Stromal cell of bone marrow (primary cell): Measurements from ENCODE around the gene ATP6V1F.

Source experiments
- DNase-seq: peaks from one replicate; pipeline ENCODE4 v3.0.0-alpha.2; 2012; ENCODE audit warnings: low read depth

The ATP6V1F gene

DNA sequence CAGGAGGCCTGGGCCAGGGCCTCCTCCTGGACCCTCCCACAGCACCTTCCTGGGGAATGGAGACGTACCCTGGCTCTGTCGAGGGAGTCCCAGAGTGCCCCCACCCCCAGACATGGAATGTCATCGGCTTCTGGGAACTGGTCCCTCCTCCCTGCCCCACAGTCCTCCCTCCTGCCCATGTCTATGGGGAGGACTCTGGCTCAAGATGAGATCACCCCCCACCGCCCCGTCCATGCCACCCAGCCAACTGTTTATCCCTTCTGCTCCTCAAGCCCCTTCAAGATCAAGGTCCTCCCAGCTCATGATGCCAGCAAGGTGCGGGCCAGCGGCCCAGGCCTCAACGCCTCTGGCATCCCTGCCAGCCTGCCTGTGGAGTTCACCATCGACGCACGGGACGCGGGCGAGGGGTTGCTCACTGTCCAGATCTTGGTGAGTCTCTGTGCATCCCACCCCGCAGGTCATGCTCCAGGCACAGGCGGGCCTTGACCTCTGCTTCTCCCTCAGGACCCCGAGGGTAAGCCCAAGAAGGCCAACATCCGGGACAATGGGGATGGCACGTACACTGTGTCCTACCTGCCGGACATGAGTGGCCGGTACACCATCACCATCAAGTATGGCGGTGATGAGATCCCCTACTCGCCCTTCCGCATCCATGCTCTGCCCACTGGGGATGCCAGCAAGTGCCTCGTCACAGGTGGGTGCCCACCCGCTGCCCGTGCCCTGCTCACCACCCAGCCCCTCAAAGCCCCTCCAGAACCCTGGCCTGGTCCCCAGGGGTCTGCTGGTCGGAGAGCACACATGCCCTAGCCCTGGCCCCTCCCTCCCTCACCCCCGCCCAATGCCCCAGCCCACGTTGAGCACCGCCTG is 14.1 kb upstream of the ATP6V1F start:
- no peak for DNase-seq

DNA sequence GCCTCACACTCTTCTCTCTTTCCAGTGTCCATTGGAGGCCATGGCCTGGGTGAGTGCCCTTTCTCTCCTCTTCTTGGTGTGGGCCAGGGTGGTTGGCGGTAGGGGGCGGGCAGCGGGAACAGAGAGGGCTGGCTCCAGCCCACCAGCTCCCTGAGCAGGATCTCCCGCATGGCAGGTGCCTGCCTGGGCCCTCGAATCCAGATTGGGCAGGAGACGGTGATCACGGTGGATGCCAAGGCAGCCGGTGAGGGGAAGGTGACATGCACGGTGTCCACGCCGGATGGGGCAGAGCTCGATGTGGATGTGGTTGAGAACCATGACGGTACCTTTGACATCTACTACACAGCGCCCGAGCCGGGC is 13.5 kb upstream of the ATP6V1F start:
- no peak for DNase-seq

DNA sequence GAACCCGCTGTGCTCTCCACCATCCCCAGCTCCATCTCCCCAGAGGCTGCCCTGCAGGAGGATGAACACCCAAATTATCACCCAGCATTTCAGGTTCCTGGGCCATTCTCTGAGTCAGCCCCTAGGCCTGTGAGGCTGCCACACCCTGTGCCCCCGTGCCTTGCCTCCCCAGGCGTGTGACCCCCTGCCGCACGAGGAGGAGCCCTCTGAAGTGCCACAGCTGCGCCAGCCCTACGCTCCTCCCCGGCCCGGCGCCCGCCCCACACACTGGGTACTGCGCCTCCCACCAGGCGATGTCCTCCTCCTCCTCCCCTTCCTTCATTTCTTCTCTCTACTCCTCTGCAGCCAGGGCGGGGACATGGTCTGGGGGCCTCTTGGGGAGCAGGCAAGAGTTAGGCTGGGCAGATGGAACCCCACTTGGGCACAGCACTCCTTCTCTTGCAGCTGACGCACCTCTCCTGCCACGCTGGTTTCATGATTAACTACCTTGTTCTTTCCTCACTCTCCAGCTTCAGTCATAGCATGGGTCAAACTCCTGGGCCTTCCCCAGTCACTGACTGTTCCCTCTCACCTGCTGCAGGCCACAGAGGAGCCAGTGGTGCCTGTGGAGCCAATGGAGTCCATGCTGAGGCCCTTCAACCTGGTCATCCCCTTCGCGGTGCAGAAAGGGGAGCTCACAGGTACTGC is 12.7 kb upstream of the ATP6V1F start:
- no peak for DNase-seq

DNA sequence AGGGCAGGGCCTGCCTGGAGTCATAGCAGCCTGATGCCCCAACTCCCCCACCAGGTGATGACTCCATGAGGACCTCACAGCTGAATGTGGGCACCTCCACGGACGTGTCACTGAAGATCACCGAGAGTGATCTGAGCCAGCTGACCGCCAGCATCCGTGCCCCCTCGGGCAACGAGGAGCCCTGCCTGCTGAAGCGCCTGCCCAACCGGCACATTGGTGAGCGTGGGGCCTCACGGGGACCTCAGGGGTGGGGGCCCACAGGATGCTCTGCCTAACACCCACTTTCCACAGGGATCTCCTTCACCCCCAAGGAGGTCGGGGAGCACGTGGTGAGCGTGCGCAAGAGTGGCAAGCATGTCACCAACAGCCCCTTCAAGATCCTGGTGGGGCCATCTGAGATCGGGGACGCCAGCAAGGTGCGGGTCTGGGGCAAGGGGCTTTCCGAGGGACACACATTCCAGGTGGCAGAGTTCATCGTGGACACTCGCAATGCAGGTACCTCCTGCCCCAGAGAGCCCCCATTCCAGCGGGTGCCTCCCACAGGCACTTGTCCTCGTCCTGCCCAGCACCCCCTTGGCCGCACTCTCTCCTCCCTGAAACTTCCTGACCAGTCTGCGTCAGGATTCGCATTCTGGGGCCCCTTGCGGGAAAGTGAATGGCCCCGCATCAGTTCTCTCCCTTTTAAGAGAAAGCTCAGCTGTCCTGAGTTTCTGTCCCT is 10.0 kb upstream of the ATP6V1F start:
- no peak for DNase-seq

DNA sequence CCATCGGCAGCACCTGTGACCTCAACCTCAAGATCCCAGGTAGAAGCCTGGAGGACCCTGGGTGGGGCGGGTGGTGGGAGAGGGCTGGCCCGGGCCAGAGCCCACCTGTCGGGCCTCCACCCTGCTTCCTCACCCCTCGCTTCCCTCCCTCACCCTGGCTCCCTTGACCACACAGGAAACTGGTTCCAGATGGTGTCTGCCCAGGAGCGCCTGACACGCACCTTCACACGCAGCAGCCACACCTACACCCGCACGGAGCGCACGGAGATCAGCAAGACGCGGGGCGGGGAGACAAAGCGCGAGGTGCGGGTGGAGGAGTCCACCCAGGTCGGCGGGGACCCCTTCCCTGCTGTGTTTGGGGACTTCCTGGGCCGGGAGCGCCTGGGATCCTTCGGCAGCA is 8.9 kb upstream of the ATP6V1F start:
- no peak for DNase-seq

DNA sequence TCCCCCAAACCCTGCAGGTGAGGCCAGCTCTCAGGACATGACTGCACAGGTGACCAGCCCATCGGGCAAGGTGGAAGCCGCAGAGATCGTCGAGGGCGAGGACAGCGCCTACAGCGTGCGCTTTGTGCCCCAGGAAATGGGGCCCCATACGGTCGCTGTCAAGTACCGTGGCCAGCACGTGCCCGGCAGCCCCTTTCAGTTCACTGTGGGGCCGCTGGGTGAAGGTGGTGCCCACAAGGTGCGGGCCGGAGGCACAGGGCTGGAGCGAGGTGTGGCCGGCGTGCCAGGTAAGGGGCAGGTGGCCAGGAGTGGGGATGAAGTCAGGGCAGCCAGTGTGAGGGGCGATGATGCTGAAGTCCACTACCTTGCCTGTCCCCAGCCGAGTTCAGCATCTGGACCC is 8.3 kb upstream of the ATP6V1F start:
- DNase-seq, result no peak

DNA sequence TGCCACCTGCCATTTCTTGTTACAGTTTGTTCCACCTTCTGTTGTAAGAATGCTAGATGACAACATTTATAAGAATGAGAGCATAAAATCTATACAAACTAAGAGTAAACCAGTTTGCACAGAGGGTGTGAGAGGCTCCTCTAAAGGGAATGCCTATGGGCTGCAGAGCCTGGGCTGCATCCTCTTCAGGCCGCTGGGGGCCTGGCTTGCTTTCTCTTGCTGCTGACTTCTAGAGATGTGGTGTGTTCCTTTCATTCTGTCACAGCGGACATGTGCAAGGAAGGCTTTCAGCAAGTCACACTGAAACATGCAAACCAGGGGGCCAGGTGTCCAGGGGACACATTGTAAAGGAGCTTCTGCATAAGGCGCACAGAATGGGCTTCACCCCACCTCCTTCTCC is 7.1 kb upstream of the ATP6V1F start:
- no peak for DNase-seq

DNA sequence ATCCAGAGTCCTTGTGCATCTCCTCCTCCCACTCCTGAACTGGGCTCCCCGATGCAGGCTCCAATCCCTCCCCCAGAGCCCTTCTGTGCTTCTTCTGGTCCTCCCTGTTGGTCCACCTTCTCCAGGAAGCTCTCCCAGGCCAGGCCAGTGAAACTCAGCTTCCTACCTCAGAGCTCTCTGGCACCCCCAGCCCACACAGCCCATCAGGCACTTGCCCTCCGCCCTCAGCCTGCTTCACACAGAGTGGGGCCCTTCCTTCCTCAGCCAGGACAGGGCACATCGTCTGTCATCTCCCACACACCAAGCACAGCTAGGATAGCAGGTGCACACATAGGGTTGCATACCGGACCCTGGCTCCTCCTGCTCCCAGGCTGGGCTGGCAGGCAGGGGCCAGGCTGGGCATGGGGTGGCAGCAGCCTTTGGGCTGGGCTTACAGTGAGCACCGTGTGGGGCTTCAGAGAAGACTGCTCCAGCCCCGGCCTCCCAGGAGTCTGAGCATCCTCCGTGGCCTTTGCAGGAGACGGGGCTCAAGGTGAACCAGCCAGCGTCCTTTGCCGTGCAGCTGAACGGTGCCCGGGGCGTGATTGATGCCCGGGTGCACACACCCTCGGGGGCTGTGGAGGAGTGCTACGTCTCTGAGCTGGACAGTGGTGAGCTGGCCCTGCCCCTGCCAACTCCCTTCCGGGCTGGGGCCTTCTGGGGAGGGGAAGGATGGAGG is 6.5 kb upstream of the ATP6V1F start:
- DNase-seq, result no peak

DNA sequence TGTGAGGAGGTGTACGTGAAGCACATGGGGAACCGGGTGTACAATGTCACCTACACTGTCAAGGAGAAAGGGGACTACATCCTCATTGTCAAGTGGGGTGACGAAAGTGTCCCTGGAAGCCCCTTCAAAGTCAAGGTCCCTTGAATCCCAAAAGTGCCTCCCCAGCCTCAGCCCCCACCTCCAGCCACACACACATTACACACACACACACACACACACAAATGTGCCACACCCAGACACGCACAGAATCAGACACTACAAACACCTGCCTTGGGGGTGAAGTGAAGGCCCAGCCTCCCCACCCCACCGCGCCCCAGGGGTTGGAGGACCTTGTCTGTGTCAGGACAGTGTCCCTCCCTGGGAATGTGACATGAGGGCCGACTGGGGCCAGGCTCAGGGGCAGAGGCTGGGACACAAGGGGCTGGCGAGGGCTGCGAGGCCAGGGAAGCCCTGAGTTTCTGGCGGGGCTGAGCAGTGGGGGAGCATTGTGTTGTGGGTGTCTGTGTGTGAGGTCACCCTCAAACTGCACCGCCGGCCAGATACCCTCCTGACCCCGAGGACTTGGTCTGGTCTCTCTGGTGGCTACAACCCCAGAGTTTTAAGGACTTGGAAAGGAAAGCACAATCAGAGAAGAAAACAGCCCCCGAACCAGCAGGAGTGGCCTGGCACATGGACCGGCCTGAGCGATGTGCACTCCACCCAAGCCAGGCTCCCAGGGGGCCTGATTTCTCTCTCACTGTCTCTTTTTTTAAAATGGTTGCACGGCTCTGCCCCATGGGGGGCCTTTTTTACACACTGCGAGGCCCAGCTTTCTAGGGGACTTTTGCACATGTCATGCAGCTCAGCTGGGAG is 4.0 kb upstream of the ATP6V1F start:
- no peak for DNase-seq

DNA sequence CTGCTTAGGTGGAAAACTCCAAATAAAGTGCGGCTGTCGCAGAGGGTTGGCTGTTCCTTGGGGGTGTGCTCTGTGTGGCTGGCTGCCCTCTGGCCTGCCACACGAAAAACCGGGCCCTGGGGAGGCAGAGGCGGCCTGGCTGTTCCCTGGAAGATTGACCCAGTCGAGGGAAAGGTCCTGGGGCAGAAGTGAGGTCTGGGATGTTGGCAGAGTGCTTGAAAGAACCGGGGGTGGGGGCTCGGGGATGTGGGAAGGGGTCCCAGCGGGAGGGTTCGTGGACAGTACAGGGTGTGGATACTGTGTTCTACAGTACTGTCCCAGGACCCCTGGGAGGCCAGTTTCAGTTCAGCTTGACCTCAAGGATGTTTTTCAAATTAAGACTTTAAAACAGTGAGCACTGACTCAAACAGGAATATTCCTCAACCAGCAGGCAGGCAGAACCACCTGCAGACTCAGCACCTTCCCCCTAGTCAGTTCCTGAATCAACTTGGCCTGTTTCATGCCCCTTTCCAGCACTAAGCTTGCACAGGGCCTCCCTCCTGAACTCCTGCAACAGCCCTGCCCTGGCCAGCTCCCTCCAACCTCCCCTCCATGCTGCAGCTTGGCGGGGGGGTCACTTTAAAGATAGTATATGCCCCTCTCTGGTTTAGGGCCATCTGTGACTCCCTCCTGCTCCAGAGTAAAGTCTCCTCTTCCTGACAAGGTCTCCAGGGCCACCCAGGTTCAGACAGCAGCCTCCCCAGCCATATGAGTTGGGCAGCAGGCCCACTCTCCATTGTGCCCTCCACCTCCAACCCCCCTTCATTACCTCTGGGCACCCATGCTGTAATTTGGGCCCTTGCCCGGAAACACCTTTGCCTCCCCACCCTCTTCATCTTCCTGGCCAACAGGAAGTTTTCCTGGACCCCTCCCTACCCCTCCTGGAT is 3.2 kb upstream of the ATP6V1F start:
- DNase-seq, result no peak

DNA sequence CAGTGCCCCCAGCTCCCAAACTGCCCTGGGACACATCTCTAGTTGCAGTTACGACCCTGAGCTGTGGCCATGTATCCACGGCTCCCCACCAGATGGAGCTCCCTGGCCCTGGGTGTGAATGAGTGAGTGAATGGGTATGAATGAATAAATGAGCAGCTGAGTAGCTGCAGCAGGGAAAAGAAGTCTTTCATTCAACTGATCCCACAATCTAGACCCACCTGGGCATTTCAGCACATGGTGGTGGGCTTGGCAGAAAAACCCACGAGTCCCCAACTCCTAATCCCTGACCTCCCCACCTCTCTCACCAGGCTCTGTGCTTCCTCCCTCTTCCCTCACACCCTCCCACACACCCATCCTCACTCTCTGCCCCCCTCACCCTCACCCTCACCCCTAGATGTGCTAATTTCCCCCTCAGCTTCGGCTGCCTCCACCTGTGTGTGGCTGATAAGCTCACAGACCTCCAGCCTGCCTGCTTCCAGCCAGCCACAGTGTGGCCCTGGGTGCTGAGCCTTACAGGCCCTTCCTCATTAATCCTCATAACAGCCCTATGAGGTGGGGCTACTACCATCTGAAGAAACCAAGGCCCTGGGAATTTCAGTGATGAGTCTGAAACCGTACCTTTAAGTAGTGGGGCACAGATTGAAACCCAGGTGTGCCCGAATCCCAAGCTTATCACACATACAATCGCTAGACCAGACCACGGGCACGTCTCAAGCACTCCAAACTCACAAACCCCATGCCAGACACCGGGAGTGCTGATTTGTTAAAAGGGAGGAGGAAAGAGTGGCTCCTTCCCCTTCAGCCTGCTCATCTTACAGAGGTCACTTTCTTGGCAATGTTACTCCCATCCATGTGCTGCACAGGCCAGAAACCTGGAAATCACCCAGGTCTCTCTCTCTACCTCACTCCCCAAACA is 2.2 kb upstream of the ATP6V1F start:
- DNase-seq, result no peak

DNA sequence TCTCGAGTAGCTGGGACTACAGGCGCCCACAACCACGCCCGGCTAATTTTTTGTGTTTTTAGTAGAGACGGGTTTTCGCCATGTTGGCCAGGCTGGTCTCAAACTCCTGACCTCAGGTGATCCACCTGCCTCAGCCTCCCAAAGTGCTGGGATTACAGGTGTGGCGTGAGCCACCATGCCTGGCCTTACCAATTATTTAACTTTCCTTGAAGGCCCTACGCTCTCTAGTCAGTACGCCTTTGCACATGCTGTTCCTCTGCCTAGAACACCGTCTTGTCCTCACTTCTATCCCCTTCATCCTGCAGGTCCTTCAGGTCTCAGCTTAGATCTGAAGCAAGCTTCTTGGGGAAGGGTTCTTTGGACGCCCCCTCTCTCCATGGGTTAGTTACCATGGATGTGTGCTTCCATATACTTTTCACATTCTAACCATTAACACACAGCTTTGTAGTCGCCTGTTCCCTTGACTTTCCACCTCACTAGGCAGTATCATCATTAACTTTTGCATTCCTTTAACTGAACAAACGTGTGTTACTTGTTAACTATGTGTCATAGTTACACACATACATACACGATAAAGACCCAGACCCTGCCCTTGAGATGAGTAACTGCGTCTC is 592 bp upstream of the ATP6V1F start:
- no peak for DNase-seq

DNA sequence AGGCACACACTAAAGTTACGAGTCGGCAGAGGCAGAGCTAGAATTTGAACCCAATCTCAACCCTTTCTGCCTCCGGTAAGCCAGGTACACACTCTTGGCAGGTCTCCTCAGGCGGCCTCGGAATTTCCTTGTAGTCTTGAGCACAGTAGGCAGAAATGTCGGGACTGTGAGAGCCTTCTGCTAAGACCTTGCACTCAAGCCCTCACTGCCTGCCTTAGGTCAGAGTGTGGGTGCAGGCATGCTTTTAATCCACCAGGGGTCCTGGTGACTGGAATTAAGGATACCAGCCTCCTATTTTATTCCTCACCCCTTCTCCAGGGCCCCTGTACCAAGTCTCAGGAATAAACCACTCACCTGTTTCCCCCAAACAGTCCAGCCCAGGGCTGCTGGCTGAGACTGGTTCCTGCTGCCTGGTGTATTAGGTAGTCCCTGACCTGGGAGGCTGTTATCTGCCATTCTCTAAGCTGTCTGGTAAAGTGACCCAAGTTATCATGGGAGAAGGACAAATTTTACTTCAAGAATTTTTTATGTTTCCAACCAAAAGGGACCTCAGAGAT is 855 bp downstream of the ATP6V1F start:
- DNase-seq, result peak; percentile 56

DNA sequence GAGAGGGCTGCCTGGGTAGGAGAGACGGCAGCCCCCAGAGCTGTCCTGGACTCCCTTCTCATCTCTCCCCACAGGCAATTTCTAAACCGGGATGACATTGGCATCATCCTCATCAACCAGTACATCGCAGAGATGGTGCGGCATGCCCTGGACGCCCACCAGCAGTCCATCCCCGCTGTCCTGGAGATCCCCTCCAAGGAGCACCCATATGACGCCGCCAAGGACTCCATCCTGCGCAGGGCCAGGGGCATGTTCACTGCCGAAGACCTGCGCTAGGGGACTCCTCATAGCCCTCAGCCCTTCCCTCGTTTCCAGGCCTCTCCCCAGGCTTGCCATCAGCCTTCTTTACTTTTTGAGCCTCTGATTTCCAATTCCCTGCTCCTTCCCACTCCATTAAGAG is 2.6 kb downstream of the ATP6V1F start:
- DNase-seq, result no peak

DNA sequence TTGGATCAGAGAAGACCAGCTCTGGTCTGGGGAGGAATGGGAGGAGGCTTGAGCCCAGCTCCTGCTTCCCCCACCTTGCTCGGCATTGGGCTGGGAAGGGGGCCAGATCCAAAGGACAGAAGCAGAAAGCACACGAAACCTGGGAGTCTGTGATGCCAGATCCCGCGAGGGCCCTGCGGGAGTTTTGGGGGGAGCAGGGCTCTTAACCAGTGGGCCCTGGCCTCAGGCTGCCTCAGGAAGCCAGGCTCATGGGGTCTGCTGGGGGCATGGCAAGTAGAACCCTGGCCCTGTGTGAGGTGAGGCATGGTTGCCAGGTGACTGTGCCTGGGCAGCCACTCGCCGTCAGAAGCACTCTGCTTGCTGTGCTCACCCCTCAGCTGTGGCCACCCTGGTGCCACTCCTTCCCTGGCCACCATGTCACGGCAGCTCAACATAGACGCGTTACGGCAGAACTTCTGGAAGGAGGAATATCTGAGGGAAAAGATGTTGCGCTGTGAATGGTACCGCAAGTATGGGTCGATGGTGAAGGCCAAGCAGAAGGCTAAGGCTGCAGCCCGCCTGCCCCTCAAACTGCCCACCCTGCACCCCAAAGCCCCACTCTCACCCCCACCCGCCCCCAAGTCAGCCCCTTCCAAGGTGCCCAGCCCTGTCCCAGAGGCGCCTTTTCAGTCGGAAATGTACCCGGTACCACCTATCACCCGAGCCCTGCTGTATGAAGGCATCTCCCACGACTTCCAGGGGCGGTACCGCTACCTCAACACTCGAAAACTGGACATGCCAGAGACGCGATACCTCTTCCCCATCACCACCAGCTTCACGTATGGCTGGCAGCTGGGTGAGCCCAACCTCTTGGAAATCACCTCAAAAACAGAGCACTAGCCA is 3.6 kb downstream of the ATP6V1F start:
- DNase-seq, result no peak

DNA sequence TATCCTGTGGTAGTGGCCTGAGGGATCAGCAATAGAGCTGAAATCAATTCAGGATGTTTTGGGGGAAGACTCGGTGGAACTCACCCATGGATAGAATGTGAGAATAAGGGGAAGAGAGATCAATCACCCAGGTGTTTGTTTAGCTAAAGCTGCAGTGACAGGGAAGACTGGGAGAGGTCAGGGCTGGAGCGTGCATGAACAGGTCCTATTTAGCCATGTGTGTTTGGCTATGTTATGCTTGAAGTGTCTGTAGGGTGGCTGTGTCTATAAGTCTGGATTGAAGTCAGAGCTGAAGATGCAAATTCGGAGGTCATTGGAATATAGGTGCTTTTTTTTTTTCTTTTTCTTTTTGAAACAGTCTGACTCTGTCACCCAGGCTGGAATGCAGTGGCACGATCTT is 4.6 kb downstream of the ATP6V1F start:
- DNase-seq, result no peak

DNA sequence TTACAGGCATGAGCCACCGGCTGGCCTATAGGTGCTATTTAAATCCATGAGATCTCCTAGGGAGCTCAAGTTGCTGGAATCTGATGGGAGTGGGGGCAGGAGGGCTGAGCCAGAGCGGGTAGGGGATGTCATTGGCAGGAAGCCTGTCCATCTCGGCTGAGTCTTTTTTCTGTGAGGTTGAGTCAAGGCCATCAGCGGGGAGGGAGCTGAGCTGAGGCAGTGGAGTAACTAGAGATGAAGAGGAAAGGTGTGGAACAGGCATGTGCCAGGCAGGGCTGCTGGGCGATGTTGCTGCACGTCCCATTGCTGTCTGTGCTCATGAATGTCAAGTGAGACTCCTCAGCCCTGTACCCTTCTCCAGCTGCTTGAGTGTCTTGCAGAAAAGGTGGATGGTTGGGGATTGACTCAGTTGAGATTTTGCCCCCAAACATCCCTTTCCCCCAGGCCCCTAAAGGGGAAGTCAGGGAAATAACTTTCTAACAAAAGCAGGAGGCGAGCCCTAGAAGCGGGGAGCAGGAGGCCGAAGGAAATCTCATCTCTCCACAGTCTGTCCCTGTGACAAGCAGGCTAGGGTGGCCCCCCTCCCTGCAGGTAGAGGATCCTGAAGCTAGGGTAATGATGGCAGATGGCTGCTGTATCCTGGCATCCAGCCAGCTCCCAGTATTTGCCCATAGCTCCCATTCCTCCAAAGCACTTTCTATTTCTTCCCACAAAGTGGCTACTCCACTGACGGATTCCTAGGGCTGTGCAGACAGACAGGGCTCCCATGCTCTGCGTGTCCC is 5.4 kb downstream of the ATP6V1F start:
- DNase-seq, result no peak
